ENCODE results near the gene FFAR2.

DNA sequence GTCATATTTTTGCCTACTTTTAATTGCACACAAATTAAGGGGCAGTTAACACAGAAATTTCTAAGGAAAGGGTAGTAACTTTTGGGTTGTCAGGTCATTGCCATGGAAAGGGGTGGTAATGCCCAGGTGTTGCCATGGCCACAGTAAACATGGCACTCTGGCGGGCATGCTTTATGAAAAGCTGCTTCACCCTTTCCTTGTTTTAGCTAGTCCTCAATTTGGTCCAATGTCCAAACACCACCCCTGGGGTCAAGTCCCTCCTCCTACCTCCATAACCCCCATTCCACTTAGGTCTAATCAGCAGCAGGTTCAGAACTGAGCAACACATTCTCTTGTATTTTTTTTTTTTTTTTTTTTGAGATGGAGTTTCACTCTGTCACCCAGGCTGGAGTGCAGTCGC, 6.6 kb downstream of the FFAR2 start:
- TF ChIP-seq, protein P1, sequence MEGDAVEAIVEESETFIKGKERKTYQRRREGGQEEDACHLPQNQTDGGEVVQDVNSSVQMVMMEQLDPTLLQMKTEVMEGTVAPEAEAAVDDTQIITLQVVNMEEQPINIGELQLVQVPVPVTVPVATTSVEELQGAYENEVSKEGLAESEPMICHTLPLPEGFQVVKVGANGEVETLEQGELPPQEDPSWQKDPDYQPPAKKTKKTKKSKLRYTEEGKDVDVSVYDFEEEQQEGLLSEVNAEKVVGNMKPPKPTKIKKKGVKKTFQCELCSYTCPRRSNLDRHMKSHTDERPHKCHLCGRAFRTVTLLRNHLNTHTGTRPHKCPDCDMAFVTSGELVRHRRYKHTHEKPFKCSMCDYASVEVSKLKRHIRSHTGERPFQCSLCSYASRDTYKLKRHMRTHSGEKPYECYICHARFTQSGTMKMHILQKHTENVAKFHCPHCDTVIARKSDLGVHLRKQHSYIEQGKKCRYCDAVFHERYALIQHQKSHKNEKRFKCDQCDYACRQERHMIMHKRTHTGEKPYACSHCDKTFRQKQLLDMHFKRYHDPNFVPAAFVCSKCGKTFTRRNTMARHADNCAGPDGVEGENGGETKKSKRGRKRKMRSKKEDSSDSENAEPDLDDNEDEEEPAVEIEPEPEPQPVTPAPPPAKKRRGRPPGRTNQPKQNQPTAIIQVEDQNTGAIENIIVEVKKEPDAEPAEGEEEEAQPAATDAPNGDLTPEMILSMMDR (IDR thresholded peaks at IDR 0.05): no peak
- no peak for TF ChIP-seq POLR2A (IDR thresholded peaks at IDR 0.05)
